Calu3 (cell line): Measurements from ENCODE around the gene MBNL1. TPM values are rescaled to one million over a fixed set of nuclear protein-coding genes. Genes with fewer than 3 reads are reported as not detected.

Experiments used
- BruUV-seq: library from RNA; stranded (reverse); fragments of 400-500 nt; replicated peaks from 2 replicates; lab custom pipeline; 2021; lab: Mats Ljungman, UMichigan
- CTCF ChIA-PET: fragments of 300-600 bp; sonication (Branson Sonifier 250); formaldehyde crosslinking; loops from one replicate; lab custom pipeline; 2022; ENCODE audit warnings: antibody characterized with exemption; lab: Charles Lee
- DNase-seq: peaks from one replicate; pipeline ENCODE4 v3.0.0; 2022
- H3K27ac Mint-ChIP-seq: one replicate; pipeline ENCODE4 v1.8.0; 2022; ENCODE audit warnings: mixed read lengths; ENCODE audit not compliant: unreplicated experiment
- H3K27me3 Mint-ChIP-seq: one replicate; pipeline ENCODE4 v1.8.0; 2022; ENCODE audit warnings: mixed read lengths; ENCODE audit not compliant: unreplicated experiment
- H3K36me3 Mint-ChIP-seq: one replicate; pipeline ENCODE4 v1.8.0; 2022; ENCODE audit warnings: mild to moderate bottlenecking, moderate library complexity, mixed read lengths; ENCODE audit not compliant: insufficient read depth, unreplicated experiment
- H3K4me1 Mint-ChIP-seq: one replicate; pipeline ENCODE4 v1.8.0; 2022; ENCODE audit warnings: mild to moderate bottlenecking, low read depth, mixed read lengths; ENCODE audit not compliant: unreplicated experiment
- H3K4me3 Mint-ChIP-seq: one replicate; pipeline ENCODE4 v1.8.0; 2022; ENCODE audit warnings: mild to moderate bottlenecking, low read depth, moderate library complexity, mixed read lengths; ENCODE audit not compliant: unreplicated experiment
- H3K9me3 Mint-ChIP-seq: one replicate; pipeline ENCODE4 v1.8.0; 2022; ENCODE audit warnings: low read depth, mixed read lengths; ENCODE audit not compliant: unreplicated experiment
- CTCF ChIP-seq: fragments of 200-600 bp; IDR thresholded peaks from one replicate; pipeline ENCODE4 v1.8.0; 2022; ENCODE audit warnings: antibody characterized with exemption; ENCODE audit not compliant: unreplicated experiment
- intact Hi-C: fragments of 100-400 bp; cut with micrococcal nuclease; formaldehyde crosslinking; loops from one replicate; pipeline ENCODE4 v1.10.0; 2022; ENCODE audit not compliant: unreplicated experiment
- total RNA-seq: library from RNA; stranded (reverse); gene quantifications from 2 replicates; pipeline ENCODE4 v1.2.3, GENCODE V29; 2022

Gene MBNL1
- total RNA-seq, 1 experiment from 2014 or later, result 183 TPM

GRCh38 chr3:152280539-152280938, 11.8 kb downstream of the MBNL1 start:
- BruUV-seq, result no TSS peak
- no peak overlapping the region for H3K4me3 Mint-ChIP-seq
- H3K27ac Mint-ChIP-seq, result no peak overlapping the region
- H3K36me3 Mint-ChIP-seq, result no peaks in the 10 kb centered on the region
- CTCF ChIA-PET, result interaction anchor here (1.1 to 1.4 kb wide), 2 partner anchors 8 to 162 kb away, joined by 3 to 7 read pairs; no protein-coding TSS in a partner anchor
- intact Hi-C loops, result loop anchor here (5.0 kb wide), 1 partner anchor 98 kb away; no protein-coding TSS in a partner anchor
- H3K27me3 Mint-ChIP-seq, result no peaks in the 10 kb centered on the region
- H3K9me3 Mint-ChIP-seq, result no peaks in the 10 kb centered on the region
- DNase-seq, result no peak
- TF ChIP-seq CTCF, result no peak
- H3K4me1 Mint-ChIP-seq, result peaks cover 81% of the 10 kb centered on the region

GRCh38 chr3:152281133-152281713, 12.5 kb downstream of the MBNL1 start:
- no TSS peak for BruUV-seq
- no peaks in the 10 kb centered on the region for H3K9me3 Mint-ChIP-seq
- no peak overlapping the region for H3K27ac Mint-ChIP-seq
- H3K4me1 Mint-ChIP-seq, result peaks cover 78% of the 10 kb centered on the region
- H3K36me3 Mint-ChIP-seq, result no peaks in the 10 kb centered on the region
- H3K27me3 Mint-ChIP-seq, result no peaks in the 10 kb centered on the region
- DNase-seq, result no peak
- CTCF ChIA-PET, result interaction anchor here (0.7 to 1.6 kb wide), 4 partner anchors 8 to 161 kb away, joined by 3 to 7 read pairs (median 4); no protein-coding TSS in a partner anchor
- H3K4me3 Mint-ChIP-seq, result no peak overlapping the region
- intact Hi-C loops, result loop anchor here (5.0 kb wide), 1 partner anchor 99 kb away; no protein-coding TSS in a partner anchor
- no peak for TF ChIP-seq CTCF

GRCh38 chr3:152282813-152283212, 14.1 kb downstream of the MBNL1 start:
- no TSS peak for BruUV-seq
- Mint-ChIP-seq H3K27ac (no peak overlapping the region), H3K4me1 (peaks cover 67% of the 10 kb centered on the region), H3K9me3 (no peaks in the 10 kb centered on the region), H3K4me3 (no peak overlapping the region), H3K27me3 (no peaks in the 10 kb centered on the region), H3K36me3 (no peaks in the 10 kb centered on the region)
- DNase-seq, result no peak
- intact Hi-C loops, result loop anchor here (5.0 kb wide), 1 partner anchor 101 kb away; no protein-coding TSS in a partner anchor
- CTCF ChIA-PET, result interaction anchor here (0.6 to 1.0 kb wide), 3 partner anchors 46 to 1668 kb away, joined by 3 to 5 read pairs (median 3); no protein-coding TSS in a partner anchor
- no peak for TF ChIP-seq CTCF

- CTCF ChIA-PET, result interaction anchor here (0.6 to 0.7 kb wide), 2 partner anchors 45 to 1669 kb away, joined by 3 to 5 read pairs; no protein-coding TSS in a partner anchor
These were observed 15.0 kb downstream of the MBNL1 start for GRCh38 chr3:152283492-152284381.

More at GRCh38 chr3:152283492-152284381, 15.0 kb downstream of the MBNL1 start:
- Mint-ChIP-seq H3K36me3 (no peaks in the 10 kb centered on the region), H3K4me3 (no peak overlapping the region), H3K27ac (peak overlapping the region; percentile 47), H3K27me3 (no peaks in the 10 kb centered on the region), H3K9me3 (no peaks in the 10 kb centered on the region), H3K4me1 (peaks cover 60% of the 10 kb centered on the region)
- TF ChIP-seq CTCF, result no peak
- no peak for DNase-seq
- intact Hi-C loops, result loop anchor here (5.0 kb wide), 1 partner anchor 101 kb away; no protein-coding TSS in a partner anchor
- no TSS peak for BruUV-seq
